ENCODE results near the gene PCBP3.
"Not testable (repeated sequence)": the region's sequence is repeated elsewhere in the genome, so short reads cannot be mapped to it uniquely, and the experiment has no call there.

Gene PCBP3

GRCh38 chr21:45602106-45602505 lies 41.4 kb upstream of the PCBP3 start:
- H3K27me3 ChIP-seq (ENCODE audit: control insufficient read depth, insufficient read depth, low read length) = no peaks in the 10 kb centered on the region
- no CpG with 5 or more reads among the region's 5 CpGs for WGBS (ENCODE audit: insufficient coverage, insufficient read length)

GRCh38 chr21:45603481-45603880 lies 40.0 kb upstream of the PCBP3 start:
- no peak overlapping the region for H3K4me3 ChIP-seq (ENCODE audit: low read length)

More at GRCh38 chr21:45602106-45602505, 41.4 kb upstream of the PCBP3 start:
- H3K4me3 ChIP-seq (ENCODE audit: low read length) = no peak overlapping the region
- no peaks in the 10 kb centered on the region; the same call in 1 of the 2 replicates for H3K9me3 ChIP-seq (ENCODE audit: control insufficient read depth, insufficient read depth, low read length)
- no peak overlapping the region for H3K27ac ChIP-seq (ENCODE audit: low read length)
- DNase-seq (ENCODE audit: low read depth, low spot score) = no peak
- no peaks in the 10 kb centered on the region for H3K4me1 ChIP-seq (ENCODE audit: control insufficient read depth, insufficient read depth, low read length)
- H3K36me3 ChIP-seq (ENCODE audit: control insufficient read depth, insufficient read depth, low read length) = no peaks in the 10 kb centered on the region; the same call in 1 of the 2 replicates

GRCh38 chr21:45604681-45605080 lies 38.8 kb upstream of the PCBP3 start:
- H3K4me3 ChIP-seq (ENCODE audit: low read length); H3K36me3 ChIP-seq (ENCODE audit: control insufficient read depth, insufficient read depth, low read length); H3K27me3 ChIP-seq (ENCODE audit: control insufficient read depth, insufficient read depth, low read length); H3K27ac ChIP-seq (ENCODE audit: low read length); H3K4me1 ChIP-seq (ENCODE audit: control insufficient read depth, insufficient read depth, low read length); H3K9me3 ChIP-seq (ENCODE audit: control insufficient read depth, insufficient read depth, low read length); DNase-seq (ENCODE audit: low read depth, low spot score): not testable (repeated sequence)
- no CpG with 5 or more reads among the region's 8 CpGs for WGBS (ENCODE audit: insufficient coverage, insufficient read length)

More at GRCh38 chr21:45603481-45603880, 40.0 kb upstream of the PCBP3 start:
- Histone ChIP-seq H3K4me1 (ENCODE audit: control insufficient read depth, insufficient read depth, low read length) (no peaks in the 10 kb centered on the region), H3K36me3 (ENCODE audit: control insufficient read depth, insufficient read depth, low read length) (no peaks in the 10 kb centered on the region; the same call in 1 of the 2 replicates), H3K27me3 (ENCODE audit: control insufficient read depth, insufficient read depth, low read length) (no peaks in the 10 kb centered on the region), H3K27ac (ENCODE audit: low read length) (no peak overlapping the region), H3K9me3 (ENCODE audit: control insufficient read depth, insufficient read depth, low read length) (no peaks in the 10 kb centered on the region; the same call in 1 of the 2 replicates)
- no peak for DNase-seq (ENCODE audit: low read depth, low spot score)

- no peaks in the 10 kb centered on the region for H3K4me1 ChIP-seq (ENCODE audit: control insufficient read depth, insufficient read depth, low read length)
- H3K9me3 ChIP-seq (ENCODE audit: control insufficient read depth, insufficient read depth, low read length) = no peaks in the 10 kb centered on the region
- WGBS (ENCODE audit: insufficient coverage, insufficient read length) = no CpG with 5 or more reads among the region's 23 CpGs
- no peaks in the 10 kb centered on the region for H3K36me3 ChIP-seq (ENCODE audit: control insufficient read depth, insufficient read depth, low read length)
- no peak overlapping the region for H3K27ac ChIP-seq (ENCODE audit: low read length)
- no peaks in the 10 kb centered on the region for H3K27me3 ChIP-seq (ENCODE audit: control insufficient read depth, insufficient read depth, low read length)
- no peak overlapping the region for H3K4me3 ChIP-seq (ENCODE audit: low read length)
- no peak for DNase-seq (ENCODE audit: low read depth, low spot score)
Measured at GRCh38 chr21:45607021-45607908, 36.3 kb upstream of the PCBP3 start.

GRCh38 chr21:45607909-45608295 lies 35.6 kb upstream of the PCBP3 start:
- no peaks in the 10 kb centered on the region for H3K27me3 ChIP-seq (ENCODE audit: control insufficient read depth, insufficient read depth, low read length)
- no peaks in the 10 kb centered on the region for H3K9me3 ChIP-seq (ENCODE audit: control insufficient read depth, insufficient read depth, low read length)
- no peak overlapping the region for H3K4me3 ChIP-seq (ENCODE audit: low read length)
- no peaks in the 10 kb centered on the region for H3K4me1 ChIP-seq (ENCODE audit: control insufficient read depth, insufficient read depth, low read length)
- H3K27ac ChIP-seq (ENCODE audit: low read length) = no peak overlapping the region
- DNase-seq (ENCODE audit: low read depth, low spot score) = no peak
- no peaks in the 10 kb centered on the region for H3K36me3 ChIP-seq (ENCODE audit: control insufficient read depth, insufficient read depth, low read length)
- WGBS (ENCODE audit: insufficient coverage, insufficient read length) = no CpG with 5 or more reads among the region's 20 CpGs

- not testable (repeated sequence) for H3K4me3 ChIP-seq (ENCODE audit: low read length); H3K27me3 ChIP-seq (ENCODE audit: control insufficient read depth, insufficient read depth, low read length); DNase-seq (ENCODE audit: low read depth, low spot score); H3K9me3 ChIP-seq (ENCODE audit: control insufficient read depth, insufficient read depth, low read length); H3K27ac ChIP-seq (ENCODE audit: low read length); H3K36me3 ChIP-seq (ENCODE audit: control insufficient read depth, insufficient read depth, low read length); H3K4me1 ChIP-seq (ENCODE audit: control insufficient read depth, insufficient read depth, low read length)
- WGBS (ENCODE audit: insufficient coverage, insufficient read length) = no CpG with 5 or more reads among the region's 15 CpGs
Measured at GRCh38 chr21:45608747-45609470, 34.6 kb upstream of the PCBP3 start.

GRCh38 chr21:45609616-45610015 lies 33.9 kb upstream of the PCBP3 start:
- not testable (repeated sequence) for H3K9me3 ChIP-seq (ENCODE audit: control insufficient read depth, insufficient read depth, low read length); H3K4me3 ChIP-seq (ENCODE audit: low read length); H3K27ac ChIP-seq (ENCODE audit: low read length); H3K27me3 ChIP-seq (ENCODE audit: control insufficient read depth, insufficient read depth, low read length); H3K36me3 ChIP-seq (ENCODE audit: control insufficient read depth, insufficient read depth, low read length); H3K4me1 ChIP-seq (ENCODE audit: control insufficient read depth, insufficient read depth, low read length); DNase-seq (ENCODE audit: low read depth, low spot score)
- no CpG with 5 or more reads among the region's 6 CpGs for WGBS (ENCODE audit: insufficient coverage, insufficient read length)

- WGBS (ENCODE audit: insufficient coverage, insufficient read length) = no CpG with 5 or more reads among the region's 12 CpGs
Measured at GRCh38 chr21:45611296-45611695, 32.2 kb upstream of the PCBP3 start.

GRCh38 chr21:45611939-45612664 lies 31.4 kb upstream of the PCBP3 start:
- WGBS (ENCODE audit: insufficient coverage, insufficient read length) = no CpG with 5 or more reads among the region's 25 CpGs
- peaks cover 1% of the 10 kb centered on the region; the same call in 1 of the 2 replicates for H3K4me1 ChIP-seq (ENCODE audit: control insufficient read depth, insufficient read depth, low read length)
- DNase-seq (ENCODE audit: low read depth, low spot score) = no peak
- no peaks in the 10 kb centered on the region for H3K9me3 ChIP-seq (ENCODE audit: control insufficient read depth, insufficient read depth, low read length)
- H3K4me3 ChIP-seq (ENCODE audit: low read length) = no peak overlapping the region
- no peaks in the 10 kb centered on the region; the same call in 1 of the 2 replicates for H3K36me3 ChIP-seq (ENCODE audit: control insufficient read depth, insufficient read depth, low read length)
- no peak overlapping the region for H3K27ac ChIP-seq (ENCODE audit: low read length)
- H3K27me3 ChIP-seq (ENCODE audit: control insufficient read depth, insufficient read depth, low read length) = no peaks in the 10 kb centered on the region

More at GRCh38 chr21:45611296-45611695, 32.2 kb upstream of the PCBP3 start:
- Histone ChIP-seq H3K36me3 (ENCODE audit: control insufficient read depth, insufficient read depth, low read length) (no peaks in the 10 kb centered on the region), H3K4me3 (ENCODE audit: low read length) (no peak overlapping the region), H3K27me3 (ENCODE audit: control insufficient read depth, insufficient read depth, low read length) (no peaks in the 10 kb centered on the region), H3K27ac (ENCODE audit: low read length) (no peak overlapping the region), H3K9me3 (ENCODE audit: control insufficient read depth, insufficient read depth, low read length) (no peaks in the 10 kb centered on the region), H3K4me1 (ENCODE audit: control insufficient read depth, insufficient read depth, low read length) (no peaks in the 10 kb centered on the region; the same call in 1 of the 2 replicates)
- DNase-seq (ENCODE audit: low read depth, low spot score) = no peak

GRCh38 chr21:45612665-45613019 lies 30.9 kb upstream of the PCBP3 start:
- not testable (repeated sequence) for H3K36me3 ChIP-seq (ENCODE audit: control insufficient read depth, insufficient read depth, low read length); H3K9me3 ChIP-seq (ENCODE audit: control insufficient read depth, insufficient read depth, low read length); H3K4me3 ChIP-seq (ENCODE audit: low read length); DNase-seq (ENCODE audit: low read depth, low spot score); H3K27ac ChIP-seq (ENCODE audit: low read length); H3K27me3 ChIP-seq (ENCODE audit: control insufficient read depth, insufficient read depth, low read length); H3K4me1 ChIP-seq (ENCODE audit: control insufficient read depth, insufficient read depth, low read length)
- no CpG with 5 or more reads among the region's 7 CpGs for WGBS (ENCODE audit: insufficient coverage, insufficient read length)
